ENCODE measurements around the gene SECTM1. TPM values are rescaled to one million over a fixed set of nuclear protein-coding genes. Genes with fewer than 3 reads are reported as not detected.

The SECTM1 gene
- total and polyA plus RNA-seq, 3 experiments from 2014 or later = 0.49 to 1.9 (median 1.1) TPM

DNA sequence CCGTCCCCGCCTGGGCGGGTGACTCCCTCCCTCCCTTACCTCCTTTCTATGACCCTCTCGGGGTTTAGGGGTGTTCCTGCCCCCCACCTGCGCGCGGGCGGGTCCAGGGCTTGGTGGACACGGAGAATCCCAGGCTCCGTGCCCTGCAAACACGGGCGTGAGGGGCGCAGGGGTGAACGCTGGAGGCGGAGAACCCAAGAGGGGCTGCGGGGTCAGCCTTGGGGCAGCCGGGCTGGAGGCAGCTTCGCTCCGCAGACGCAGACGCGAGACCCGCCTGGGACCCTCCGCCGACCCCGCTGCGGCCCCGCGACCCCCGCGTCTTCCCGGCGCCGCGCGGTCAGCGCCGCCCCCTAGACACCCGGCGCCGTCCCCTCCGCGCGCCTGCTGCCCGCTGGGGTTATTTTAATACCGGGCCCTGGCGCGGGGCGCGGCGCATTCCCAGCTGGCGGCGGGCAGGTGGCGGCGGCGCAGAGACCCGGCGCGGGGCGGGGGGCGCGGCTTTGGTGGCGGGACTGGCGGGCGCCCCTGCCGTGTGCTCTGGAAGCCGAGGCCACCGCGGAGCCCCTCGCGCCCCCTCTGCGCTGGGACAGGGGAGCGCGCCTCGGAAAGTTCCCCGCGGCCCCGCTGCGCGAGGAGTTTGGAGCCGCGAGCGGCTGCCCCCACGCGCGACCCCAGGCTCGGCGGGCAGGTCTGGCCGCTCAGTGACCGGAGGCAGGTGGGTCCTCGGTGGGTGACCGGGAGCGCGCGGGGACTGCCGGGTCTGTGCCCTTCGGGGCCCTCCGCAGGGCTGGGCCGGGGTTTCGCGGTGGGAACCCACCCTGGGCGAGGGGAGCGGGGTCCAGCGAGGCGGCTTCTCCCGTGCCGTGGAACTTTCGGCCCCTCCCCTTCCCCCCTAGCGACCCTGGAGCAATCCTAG lies 38.0 kb upstream of the SECTM1 start, which contains the start of gene UTS2R:
Gene UTS2R, plus strand, starts transcription at position 433 of the 916 bp plus-strand sequence. CDS start 2,560 bp downstream, outside the sequence.
- peak in 1 of 5 donors; percentile 28 for DNase-seq
- peaks cover 31 to 45% of the 10 kb centered on the region in 2 donors for H3K27me3 Mint-ChIP-seq
- Histone ChIP-seq H3K4me3 (ENCODE audit: low read length) (peak within 1 kb of the TSS; percentile 41), H3K4me1 (ENCODE audit: insufficient read depth, low read length) (peaks cover 5% of the 10 kb centered on the region), H3K27ac (ENCODE audit: low read depth, low read length) (no peak within 1 kb of the TSS), H3K36me3 (ENCODE audit: insufficient read depth, low read length) (no peaks in the 10 kb centered on the region), H3K9me3 (ENCODE audit: low read length) (no peaks in the 10 kb centered on the region), H3K27me3 (ENCODE audit: insufficient read depth, low read length, poor library complexity, severe bottlenecking) (peaks cover 10% of the 10 kb centered on the region)
- POLR2A ChIA-PET = no interaction called here
- H3K27ac Mint-ChIP-seq = peak within 1 kb of the TSS in 1 of 8 donors; percentile 4
- no peaks in the 10 kb centered on the region for H3K9me3 Mint-ChIP-seq
- CTCF ChIA-PET = interaction anchor here (1.5 kb wide), 1 partner anchor 51 kb away, joined by 3 read pairs; no protein-coding TSS in a partner anchor
- H3K4me1 Mint-ChIP-seq = peaks cover 0 to 18% (median 7%) of the 10 kb centered on the region in 3 donors
- H3K36me3 Mint-ChIP-seq = no peaks in the 10 kb centered on the region
- peak within 1 kb of the TSS; percentile 18 to 75 (median 69) for H3K4me3 Mint-ChIP-seq

DNA sequence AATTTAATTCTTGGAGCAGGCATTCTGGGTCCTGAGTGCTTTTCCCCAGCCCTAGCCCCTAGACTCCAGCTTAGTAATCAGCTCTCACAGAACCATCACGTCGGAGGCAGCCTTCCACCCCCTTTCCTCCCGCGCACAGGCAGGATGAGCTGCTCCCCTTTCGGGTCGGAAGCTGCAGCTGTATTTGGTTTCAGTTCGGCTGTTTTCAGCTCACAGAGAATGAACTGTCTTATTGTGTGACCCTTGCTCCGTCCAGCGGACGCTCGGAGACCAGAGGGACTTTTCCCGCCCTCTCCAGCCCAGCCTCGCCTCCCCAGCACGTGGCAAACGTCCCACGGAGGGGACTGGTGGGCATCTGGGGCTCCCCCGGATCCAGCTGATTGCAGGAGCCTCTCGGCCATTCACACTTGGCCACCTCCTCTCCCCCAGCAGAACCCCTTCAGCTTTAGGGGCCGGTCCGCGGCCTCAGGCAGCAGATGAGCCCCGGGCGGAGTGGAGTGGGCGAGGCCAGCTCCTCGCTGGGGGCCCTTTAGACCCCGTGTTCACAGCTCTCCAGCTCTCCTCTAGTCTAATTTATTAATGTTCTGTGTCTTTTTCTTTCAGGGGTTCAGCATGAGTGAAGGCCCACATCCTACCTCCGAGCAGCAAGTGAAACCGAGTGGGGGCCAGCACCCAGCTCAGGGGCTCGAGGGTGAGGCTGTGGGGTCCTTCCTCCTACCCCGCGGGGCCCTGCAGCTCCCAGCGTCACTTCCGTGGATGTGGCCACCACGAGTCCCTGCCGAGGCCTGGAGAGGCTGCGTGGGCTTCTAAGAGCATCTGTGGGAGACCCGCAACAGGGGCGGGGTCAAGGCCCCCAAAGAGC lies 37.1 kb upstream of the SECTM1 start:
- H3K27ac ChIP-seq (ENCODE audit: low read depth, low read length) = no peak overlapping the region
- H3K36me3 ChIP-seq (ENCODE audit: insufficient read depth, low read length) = no peaks in the 10 kb centered on the region
- Mint-ChIP-seq H3K4me3 (peak overlapping the region; percentile 34 to 75 (median 69)), H3K27ac (peak overlapping the region in 1 of 8 donors; percentile 4), H3K36me3 (no peaks in the 10 kb centered on the region), H3K27me3 (peaks cover 29 to 41% of the 10 kb centered on the region in 2 donors), H3K9me3 (no peaks in the 10 kb centered on the region), H3K4me1 (peaks cover 0 to 18% (median 7%) of the 10 kb centered on the region in 3 donors)
- ChIA-PET POLR2A (no interaction called here), CTCF (interaction anchor here (1.5 kb wide), 1 partner anchor 50 kb away, joined by 3 read pairs; no protein-coding TSS in a partner anchor)
- H3K4me1 ChIP-seq (ENCODE audit: insufficient read depth, low read length) = peaks cover 5% of the 10 kb centered on the region
- peak in 1 of 5 donors; percentile 45 for DNase-seq
- H3K9me3 ChIP-seq (ENCODE audit: low read length) = no peaks in the 10 kb centered on the region
- H3K27me3 ChIP-seq (ENCODE audit: insufficient read depth, low read length, poor library complexity, severe bottlenecking) = peaks cover 10% of the 10 kb centered on the region
- peak overlapping the region; percentile 41 for H3K4me3 ChIP-seq (ENCODE audit: low read length)

DNA sequence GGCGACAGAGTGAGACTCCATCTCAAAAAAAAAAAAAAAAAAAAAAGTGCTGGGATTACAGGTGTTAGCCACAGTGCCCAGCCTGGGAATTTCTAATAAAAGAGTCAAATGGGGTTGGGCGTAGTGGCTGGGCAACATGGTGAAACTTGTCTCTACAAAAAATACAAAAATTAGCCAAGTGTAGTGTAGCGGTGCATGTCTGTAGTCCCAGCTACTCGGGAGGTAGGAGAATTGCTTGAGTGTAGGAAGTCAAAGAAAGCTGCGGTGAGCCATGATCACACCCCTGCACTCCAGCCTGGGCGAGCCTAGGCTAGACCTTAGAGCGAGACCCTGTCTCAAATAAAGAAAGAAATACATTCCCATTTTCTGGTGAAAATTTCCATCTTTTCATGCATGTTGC lies 35.6 kb upstream of the SECTM1 start:
- no peak for DNase-seq
- ChIA-PET POLR2A (no interaction called here), CTCF (no interaction called here)
- H3K36me3 ChIP-seq (ENCODE audit: insufficient read depth, low read length) = no peaks in the 10 kb centered on the region
- peaks cover 29 to 40% of the 10 kb centered on the region in 2 donors for H3K27me3 Mint-ChIP-seq
- H3K4me3 Mint-ChIP-seq = no peak overlapping the region
- H3K4me1 Mint-ChIP-seq = peaks cover 0 to 18% (median 7%) of the 10 kb centered on the region in 3 donors
- peaks cover 10% of the 10 kb centered on the region for H3K27me3 ChIP-seq (ENCODE audit: insufficient read depth, low read length, poor library complexity, severe bottlenecking)
- H3K27ac ChIP-seq (ENCODE audit: low read depth, low read length) = no peak overlapping the region
- no peaks in the 10 kb centered on the region for H3K9me3 ChIP-seq (ENCODE audit: low read length)
- H3K4me3 ChIP-seq (ENCODE audit: low read length) = no peak overlapping the region
- H3K9me3 Mint-ChIP-seq = no peaks in the 10 kb centered on the region
- H3K4me1 ChIP-seq (ENCODE audit: insufficient read depth, low read length) = peaks cover 5% of the 10 kb centered on the region
- no peak overlapping the region for H3K27ac Mint-ChIP-seq
- no peaks in the 10 kb centered on the region for H3K36me3 Mint-ChIP-seq

DNA sequence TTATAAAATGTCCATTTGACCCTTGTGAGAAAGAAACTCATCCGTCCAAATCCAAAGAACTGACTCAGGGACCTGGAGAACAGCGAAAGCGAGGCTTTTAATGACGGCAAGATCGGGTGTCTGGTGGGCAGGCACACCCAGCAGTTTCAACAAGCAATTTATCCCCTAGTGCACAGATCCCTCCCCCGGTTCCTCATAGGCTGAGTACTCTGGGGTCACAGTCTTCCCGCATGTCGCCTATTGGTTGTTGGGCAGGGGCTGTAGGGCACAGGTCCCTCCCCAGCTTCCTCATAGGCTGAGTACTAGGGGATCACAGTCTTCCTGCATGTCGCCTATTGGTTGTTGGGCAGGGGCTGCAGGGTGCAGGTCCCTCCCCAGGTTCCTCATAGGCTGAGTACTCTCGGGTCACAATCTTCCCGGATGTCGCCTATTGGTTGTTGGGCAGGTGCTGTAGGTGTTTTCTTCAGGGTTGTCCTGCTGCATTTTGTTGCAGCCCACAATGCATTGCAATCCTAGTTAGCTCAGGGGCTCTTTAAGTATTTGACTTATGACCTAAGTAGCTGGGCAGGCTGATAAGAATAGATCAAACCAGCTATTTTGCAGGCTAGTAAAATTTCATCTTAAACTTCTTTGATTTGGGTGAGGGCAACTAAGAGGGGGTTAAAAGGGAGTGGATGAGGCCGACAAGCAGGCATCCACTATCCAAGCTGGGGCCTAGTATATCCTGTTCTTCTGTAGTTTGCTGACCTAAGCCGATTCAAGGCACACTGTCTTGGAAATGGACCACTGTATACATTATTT lies 34.4 kb upstream of the SECTM1 start:
- Mint-ChIP-seq H3K4me3 (no peak overlapping the region), H3K4me1 (peaks cover 0 to 15% (median 7%) of the 10 kb centered on the region in 3 donors), H3K36me3 (no peaks in the 10 kb centered on the region), H3K27me3 (peaks cover 20 to 32% of the 10 kb centered on the region in 2 donors), H3K9me3 (no peaks in the 10 kb centered on the region), H3K27ac (peak overlapping the region in 1 of 8 donors; percentile 10)
- ChIA-PET CTCF (no interaction called here), POLR2A (no interaction called here)
- DNase-seq = no peak
- Histone ChIP-seq H3K4me1 (ENCODE audit: insufficient read depth, low read length) (peaks cover 5% of the 10 kb centered on the region), H3K4me3 (ENCODE audit: low read length) (no peak overlapping the region), H3K27ac (ENCODE audit: low read depth, low read length) (peak overlapping the region; percentile 64), H3K9me3 (ENCODE audit: low read length) (no peaks in the 10 kb centered on the region), H3K36me3 (ENCODE audit: insufficient read depth, low read length) (no peaks in the 10 kb centered on the region), H3K27me3 (ENCODE audit: insufficient read depth, low read length, poor library complexity, severe bottlenecking) (peaks cover 10% of the 10 kb centered on the region)

DNA sequence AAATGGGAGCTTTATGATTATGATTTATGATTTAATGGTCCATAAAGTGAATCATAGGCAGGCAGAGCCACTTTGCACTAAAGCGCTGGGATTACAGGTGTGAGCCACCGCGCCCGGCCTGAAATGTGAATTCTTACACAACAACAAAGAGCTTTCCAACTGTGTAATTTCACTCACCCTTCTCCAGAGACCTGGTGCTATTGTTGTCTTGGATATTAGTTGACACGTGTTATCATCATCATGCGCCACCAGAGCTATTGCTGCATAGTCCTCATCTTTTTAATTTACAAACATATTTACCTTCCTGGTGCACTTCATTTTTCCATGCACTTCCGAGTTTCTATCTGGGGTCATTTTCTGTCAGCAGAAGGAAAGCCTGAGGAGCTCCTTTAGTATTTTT lies 33.2 kb upstream of the SECTM1 start:
- CTCF ChIA-PET = no interaction called here
- Histone ChIP-seq H3K4me1 (ENCODE audit: insufficient read depth, low read length) (peaks cover 5% of the 10 kb centered on the region), H3K36me3 (ENCODE audit: insufficient read depth, low read length) (no peaks in the 10 kb centered on the region), H3K27me3 (ENCODE audit: insufficient read depth, low read length, poor library complexity, severe bottlenecking) (peaks cover 10% of the 10 kb centered on the region), H3K9me3 (ENCODE audit: low read length) (no peaks in the 10 kb centered on the region), H3K4me3 (ENCODE audit: low read length) (no peak overlapping the region), H3K27ac (ENCODE audit: low read depth, low read length) (no peak overlapping the region)
- peaks cover 15 to 26% of the 10 kb centered on the region in 2 donors for H3K27me3 Mint-ChIP-seq
- no peak overlapping the region for H3K27ac Mint-ChIP-seq
- H3K4me3 Mint-ChIP-seq = no peak overlapping the region
- no peak for DNase-seq
- H3K9me3 Mint-ChIP-seq = no peaks in the 10 kb centered on the region
- H3K36me3 Mint-ChIP-seq = no peaks in the 10 kb centered on the region
- POLR2A ChIA-PET = no interaction called here
- peaks cover 0 to 11% (median 7%) of the 10 kb centered on the region in 3 donors for H3K4me1 Mint-ChIP-seq

DNA sequence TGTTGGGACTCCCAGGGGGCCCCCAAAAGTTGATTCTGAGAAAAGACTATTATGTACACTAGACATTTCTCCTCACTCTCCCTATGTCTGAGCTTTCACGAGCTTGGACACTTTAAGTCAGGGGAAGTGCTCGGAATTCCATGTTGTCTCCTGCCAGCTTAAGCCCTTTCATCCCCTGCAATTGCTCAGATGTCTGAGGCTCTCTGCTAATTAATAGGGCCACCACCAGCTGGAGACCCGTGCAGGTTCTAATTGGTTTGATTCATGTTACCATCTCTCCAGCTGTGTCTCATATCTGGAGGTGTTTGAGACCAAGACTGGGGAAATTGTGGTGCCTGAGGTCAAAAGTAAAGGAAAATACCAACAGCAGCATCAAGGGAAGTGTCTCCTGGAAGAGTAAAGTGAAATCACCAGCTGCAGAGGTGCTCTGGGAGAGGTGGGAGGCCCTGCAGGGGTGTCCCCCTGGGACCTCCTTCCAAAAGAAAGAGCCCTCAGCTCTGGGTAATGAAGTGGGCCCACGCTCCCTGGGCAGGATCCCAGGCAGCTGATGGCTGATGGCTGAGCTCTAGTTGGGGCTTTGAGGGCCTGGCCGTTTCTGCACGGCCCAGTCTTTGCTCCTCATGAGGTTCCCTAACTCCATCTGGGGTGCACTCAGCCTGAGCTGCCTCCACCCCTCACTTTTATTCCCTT lies 32.2 kb upstream of the SECTM1 start:
- H3K4me3 Mint-ChIP-seq = no peak overlapping the region
- POLR2A ChIA-PET = no interaction called here

More for the DNA sequence above, 32.2 kb upstream of the SECTM1 start:
- peaks cover 4% of the 10 kb centered on the region for H3K4me1 ChIP-seq (ENCODE audit: insufficient read depth, low read length)
- no peak overlapping the region for H3K27ac ChIP-seq (ENCODE audit: low read depth, low read length)
- Mint-ChIP-seq H3K4me1 (peaks cover 0 to 5% (median 4%) of the 10 kb centered on the region in 3 donors), H3K27ac (no peak overlapping the region), H3K27me3 (peaks cover 15 to 20% of the 10 kb centered on the region in 2 donors), H3K36me3 (no peaks in the 10 kb centered on the region), H3K9me3 (no peaks in the 10 kb centered on the region)
- peaks cover 6% of the 10 kb centered on the region for H3K27me3 ChIP-seq (ENCODE audit: insufficient read depth, low read length, poor library complexity, severe bottlenecking)
- H3K9me3 ChIP-seq (ENCODE audit: low read length) = no peaks in the 10 kb centered on the region
- CTCF ChIA-PET = no interaction called here
- no peak for DNase-seq
- H3K4me3 ChIP-seq (ENCODE audit: low read length) = no peak overlapping the region
- H3K36me3 ChIP-seq (ENCODE audit: insufficient read depth, low read length) = no peaks in the 10 kb centered on the region

Measured in CD8-positive, alpha-beta memory T cell (primary cell).